Nephron progenitor cell (in vitro differentiated cells): ENCODE measurements around the gene KDM2B.

Source experiments
- DNase-seq: peaks from one replicate; pipeline ENCODE4 v3.0.0; 2021
- H3K27ac Mint-ChIP-seq: 2 replicates; pipeline ENCODE4 v1.8.0; 2021; ENCODE audit warnings: mild to moderate bottlenecking, moderate library complexity, mixed read lengths
- H3K27me3 Mint-ChIP-seq: 2 replicates; pipeline ENCODE4 v1.8.0; 2021; ENCODE audit warnings: mild to moderate bottlenecking, low read depth, mixed read lengths; ENCODE audit not compliant: poor library complexity
- H3K36me3 Mint-ChIP-seq: 2 replicates; pipeline ENCODE4 v1.8.0; 2021; ENCODE audit warnings: low read depth, mixed read lengths
- H3K4me1 Mint-ChIP-seq: 2 replicates; pipeline ENCODE4 v1.8.0; 2021; ENCODE audit warnings: mixed read lengths
- H3K4me3 Mint-ChIP-seq: 2 replicates; pipeline ENCODE4 v1.8.0; 2021; ENCODE audit warnings: mild to moderate bottlenecking, moderate library complexity, mixed read lengths
- H3K9me3 Mint-ChIP-seq: 2 replicates; pipeline ENCODE4 v1.8.0; 2021; ENCODE audit warnings: mild to moderate bottlenecking, moderate library complexity, mixed read lengths
- CTCF ChIP-seq: fragments of 200-600 bp; sonication (generic); IDR thresholded peaks from 2 replicates; pipeline ENCODE4 v1.5.0; 2021; ENCODE audit warnings: antibody characterized with exemption

Gene KDM2B

DNA sequence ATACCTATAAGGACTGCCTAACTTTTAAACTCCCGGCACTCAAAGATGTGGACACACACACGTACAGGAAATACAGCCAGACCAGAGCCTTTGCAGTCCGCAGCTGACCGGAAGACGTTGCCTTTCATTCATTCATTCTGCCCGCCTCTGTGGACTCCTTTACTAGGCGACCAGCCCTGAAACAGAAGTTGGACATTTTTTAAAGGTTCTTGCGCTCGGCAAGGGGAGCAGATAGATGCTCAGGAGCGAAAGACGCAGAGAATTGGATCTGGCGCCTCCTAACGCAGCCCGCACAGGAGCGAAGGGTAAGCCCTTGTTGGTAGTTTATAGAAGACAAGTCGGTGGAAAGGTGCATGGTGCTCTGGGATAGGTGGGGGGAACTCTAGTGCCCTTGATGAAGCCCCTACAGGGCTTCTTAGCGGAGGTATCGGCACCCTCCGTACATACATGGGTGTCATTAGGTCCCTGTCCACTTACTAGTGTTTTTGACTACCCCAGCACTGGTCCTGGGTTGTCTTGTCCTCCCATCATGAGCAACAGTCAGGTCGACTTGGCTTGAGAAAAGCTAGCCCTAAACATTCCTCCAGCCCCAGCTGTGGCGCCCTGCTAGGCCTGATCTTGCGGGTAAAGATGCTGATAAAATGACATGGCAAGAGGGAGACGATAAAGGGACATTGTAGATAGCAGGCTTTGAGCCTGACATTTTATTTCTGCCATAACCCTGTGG is at the start of gene KDM2B:
Gene KDM2B, minus strand, starts transcription at position 65 of the 727 bp plus-strand sequence. CDS start 112 bp downstream, outside the sequence.
- Mint-ChIP-seq H3K9me3 (no peaks in the 10 kb centered on the region), H3K4me3 (peak within 1 kb of the TSS; percentile 99), H3K27me3 (no peaks in the 10 kb centered on the region), H3K27ac (peak within 1 kb of the TSS; percentile 100), H3K4me1 (peaks cover 64% of the 10 kb centered on the region), H3K36me3 (peaks cover 4% of the 10 kb centered on the region)
- peak; percentile 25 for DNase-seq
- no peak for TF ChIP-seq CTCF

DNA sequence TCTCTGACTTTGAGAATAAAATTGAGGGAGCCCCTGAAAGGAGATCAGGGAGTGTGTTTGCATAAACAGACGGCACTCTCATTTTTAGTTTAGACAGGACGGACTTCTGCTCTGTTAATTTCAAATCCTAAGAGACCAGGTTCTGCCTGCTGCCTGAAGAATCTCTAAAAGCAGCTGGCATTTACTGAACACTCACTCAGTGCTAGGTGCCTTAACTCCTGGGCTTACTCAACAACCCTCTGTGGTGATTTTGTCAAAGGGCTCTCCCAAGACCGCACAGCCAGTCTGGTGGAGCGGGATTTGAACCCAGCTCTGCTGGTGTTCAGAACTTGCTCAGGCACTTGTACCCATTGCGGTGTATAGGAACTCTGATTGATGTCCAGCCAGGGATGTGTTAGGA is 47.7 kb upstream of the KDM2B start:
- Mint-ChIP-seq H3K4me3 (peak overlapping the region; percentile 86), H3K27ac (no peak overlapping the region), H3K27me3 (no peaks in the 10 kb centered on the region), H3K36me3 (peaks cover 10% of the 10 kb centered on the region), H3K9me3 (no peaks in the 10 kb centered on the region), H3K4me1 (peaks cover 70% of the 10 kb centered on the region)
- TF ChIP-seq CTCF, result no peak
- no peak for DNase-seq

GRCh38 chr12:121628037-121628436 is 47.2 kb upstream of the KDM2B start:
- no peaks in the 10 kb centered on the region for H3K9me3 Mint-ChIP-seq
- peaks cover 68% of the 10 kb centered on the region for H3K4me1 Mint-ChIP-seq
- peak overlapping the region; percentile 86 for H3K27ac Mint-ChIP-seq
- H3K4me3 Mint-ChIP-seq, result peak overlapping the region; percentile 86
- no peak for TF ChIP-seq CTCF
- no peak for DNase-seq
- H3K36me3 Mint-ChIP-seq, result peaks cover 10% of the 10 kb centered on the region
- H3K27me3 Mint-ChIP-seq, result no peaks in the 10 kb centered on the region

DNA sequence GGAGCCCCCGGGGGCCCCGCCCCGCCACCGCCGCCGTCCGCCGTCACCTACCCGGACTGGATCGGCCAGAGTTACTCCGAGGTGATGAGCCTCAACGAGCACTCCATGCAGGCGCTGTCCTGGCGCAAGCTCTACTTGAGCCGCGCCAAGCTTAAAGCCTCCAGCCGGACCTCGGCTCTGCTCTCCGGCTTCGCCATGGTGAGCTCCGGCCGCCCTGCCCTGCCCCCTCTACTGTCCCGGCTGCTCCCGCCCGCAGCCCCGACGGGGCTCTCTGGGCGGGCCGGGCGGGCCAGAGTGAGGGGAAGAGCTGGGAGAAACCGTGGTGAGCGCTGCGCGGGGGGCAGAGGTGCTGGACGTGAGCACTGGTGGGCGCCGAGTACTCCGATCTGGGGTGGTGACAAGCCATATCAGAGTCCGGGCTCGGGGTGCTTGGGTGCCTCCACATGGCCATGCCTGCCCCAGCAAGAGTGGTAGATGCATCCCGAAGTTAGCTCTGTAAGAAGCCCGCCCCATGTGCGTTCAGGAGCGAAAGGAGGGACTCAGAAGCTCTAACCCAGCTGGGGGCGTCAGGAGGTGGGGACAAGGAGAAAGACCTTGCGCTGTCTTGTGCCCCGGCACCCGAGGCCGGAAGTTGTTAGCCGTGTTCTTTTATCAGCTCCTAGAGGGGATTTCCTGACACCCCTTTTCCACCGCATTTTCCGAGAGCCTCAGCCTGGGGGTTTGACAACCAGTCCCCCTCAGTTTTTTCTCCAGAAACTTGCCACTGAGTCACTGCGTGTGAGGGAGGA is 46.2 kb upstream of the KDM2B start:
- Mint-ChIP-seq H3K36me3 (peaks cover 8% of the 10 kb centered on the region), H3K27ac (peak overlapping the region; percentile 93), H3K4me1 (peaks cover 58% of the 10 kb centered on the region), H3K9me3 (no peaks in the 10 kb centered on the region), H3K4me3 (peak overlapping the region; percentile 86), H3K27me3 (no peaks in the 10 kb centered on the region)
- no peak for TF ChIP-seq CTCF
- peak; percentile 62 for DNase-seq

GRCh38 chr12:121626087-121626852 is 45.4 kb upstream of the KDM2B start, which contains the start of gene ORAI1:
Gene ORAI1 (plus strand): TSS chr12:121626530.
- peak within 1 kb of the TSS; percentile 86 for H3K4me3 Mint-ChIP-seq
- H3K27me3 Mint-ChIP-seq, result no peaks in the 10 kb centered on the region
- peak; percentile 98 for DNase-seq
- peaks cover 3% of the 10 kb centered on the region for H3K36me3 Mint-ChIP-seq
- no peak for TF ChIP-seq CTCF
- peaks cover 52% of the 10 kb centered on the region for H3K4me1 Mint-ChIP-seq
- H3K27ac Mint-ChIP-seq, result peak within 1 kb of the TSS; percentile 93
- H3K9me3 Mint-ChIP-seq, result no peaks in the 10 kb centered on the region
